SH-SY5Y (cell line): ENCODE measurements around the gene SIRPA.

Experiments used
- GATA2 ChIP-seq: IDR thresholded peaks from 2 replicates; pipeline ENCODE4 v1.6.1; 2011; ENCODE audit warnings: mild to moderate bottlenecking, low read depth, low read length
- GATA3 ChIP-seq: IDR thresholded peaks from 2 replicates; pipeline ENCODE4 v1.6.1; 2011; ENCODE audit warnings: low read depth, mild to moderate bottlenecking, low read length, moderate library complexity

- TF ChIP-seq GATA3 (no peak), GATA2 (no peak)
These were observed 66.2 kb downstream of the SIRPA start for GRCh38 chr20:1961374-1961773.
